ENCODE data around the gene GNG11. TPM values are rescaled to one million over a fixed set of nuclear protein-coding genes. Genes with fewer than 3 reads are reported as not detected.

Gene GNG11
- total and polyA plus RNA-seq, 8 donors = 2.0 to 37.9 (median 24.2) TPM

DNA sequence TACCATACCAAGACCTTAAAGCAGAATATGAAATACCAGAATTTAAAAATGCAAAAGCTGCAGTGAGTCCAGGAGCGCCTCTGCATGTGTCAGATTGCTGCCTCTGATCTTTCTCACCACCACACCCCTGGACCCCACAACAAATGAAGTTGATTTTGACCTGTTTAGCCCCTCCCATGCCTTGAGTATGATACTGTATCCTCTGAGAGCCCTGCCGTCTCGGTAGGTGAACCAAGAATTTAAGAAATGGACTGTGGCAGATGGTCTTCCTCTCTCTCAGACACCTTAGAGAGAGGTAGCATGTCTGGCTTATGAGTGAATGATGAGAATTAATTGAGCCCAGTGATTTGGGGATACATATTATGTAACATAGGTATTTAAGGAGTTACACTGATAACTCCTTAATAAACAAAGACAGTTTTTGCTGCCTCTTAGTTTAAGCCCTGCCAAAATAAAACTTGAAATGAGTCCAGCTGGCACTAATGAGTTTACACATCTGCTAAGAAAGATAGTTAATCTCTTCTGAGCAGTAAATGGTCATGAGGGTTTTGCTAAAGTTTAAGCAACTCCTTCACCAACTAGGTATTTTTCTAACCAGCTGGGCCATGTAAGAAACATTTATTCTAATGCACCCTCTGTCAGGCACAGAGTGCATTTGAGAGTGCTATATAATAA lies 26.4 kb upstream of the GNG11 start:
- H3K9me3 ChIP-seq = no peaks in the 10 kb centered on the region
- intact Hi-C loops (cut with DNase I; ENCODE audit: low total_unique reads) = no loop called here
- no peaks in the 10 kb centered on the region for H3K36me3 ChIP-seq
- H3K27me3 ChIP-seq = peaks cover 0 to 20% (median 8%) of the 10 kb centered on the region in 3 donors
- peak in 1 of 2 donors; percentile 66 for DNase-seq
- TF ChIP-seq, protein P1, sequence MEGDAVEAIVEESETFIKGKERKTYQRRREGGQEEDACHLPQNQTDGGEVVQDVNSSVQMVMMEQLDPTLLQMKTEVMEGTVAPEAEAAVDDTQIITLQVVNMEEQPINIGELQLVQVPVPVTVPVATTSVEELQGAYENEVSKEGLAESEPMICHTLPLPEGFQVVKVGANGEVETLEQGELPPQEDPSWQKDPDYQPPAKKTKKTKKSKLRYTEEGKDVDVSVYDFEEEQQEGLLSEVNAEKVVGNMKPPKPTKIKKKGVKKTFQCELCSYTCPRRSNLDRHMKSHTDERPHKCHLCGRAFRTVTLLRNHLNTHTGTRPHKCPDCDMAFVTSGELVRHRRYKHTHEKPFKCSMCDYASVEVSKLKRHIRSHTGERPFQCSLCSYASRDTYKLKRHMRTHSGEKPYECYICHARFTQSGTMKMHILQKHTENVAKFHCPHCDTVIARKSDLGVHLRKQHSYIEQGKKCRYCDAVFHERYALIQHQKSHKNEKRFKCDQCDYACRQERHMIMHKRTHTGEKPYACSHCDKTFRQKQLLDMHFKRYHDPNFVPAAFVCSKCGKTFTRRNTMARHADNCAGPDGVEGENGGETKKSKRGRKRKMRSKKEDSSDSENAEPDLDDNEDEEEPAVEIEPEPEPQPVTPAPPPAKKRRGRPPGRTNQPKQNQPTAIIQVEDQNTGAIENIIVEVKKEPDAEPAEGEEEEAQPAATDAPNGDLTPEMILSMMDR (IDR thresholded peaks at IDR 0.05) = no peak
- TF ChIP-seq EP300 (IDR thresholded peaks at IDR 0.05) = no peak
- no peak for TF ChIP-seq POLR2A (IDR thresholded peaks at IDR 0.05)
- no peak for TF ChIP-seq POLR2AphosphoS5 (IDR thresholded peaks at IDR 0.05)
- H3K27ac ChIP-seq = no peak overlapping the region
- H3K4me1 ChIP-seq = peaks cover 0 to 37% (median 18%) of the 10 kb centered on the region in 4 donors
- no peak overlapping the region for H3K4me3 ChIP-seq
- WGBS, 5 donors = 56 to 72% (median 66%) methylated on average over 3 of the region's 3 CpGs

DNA sequence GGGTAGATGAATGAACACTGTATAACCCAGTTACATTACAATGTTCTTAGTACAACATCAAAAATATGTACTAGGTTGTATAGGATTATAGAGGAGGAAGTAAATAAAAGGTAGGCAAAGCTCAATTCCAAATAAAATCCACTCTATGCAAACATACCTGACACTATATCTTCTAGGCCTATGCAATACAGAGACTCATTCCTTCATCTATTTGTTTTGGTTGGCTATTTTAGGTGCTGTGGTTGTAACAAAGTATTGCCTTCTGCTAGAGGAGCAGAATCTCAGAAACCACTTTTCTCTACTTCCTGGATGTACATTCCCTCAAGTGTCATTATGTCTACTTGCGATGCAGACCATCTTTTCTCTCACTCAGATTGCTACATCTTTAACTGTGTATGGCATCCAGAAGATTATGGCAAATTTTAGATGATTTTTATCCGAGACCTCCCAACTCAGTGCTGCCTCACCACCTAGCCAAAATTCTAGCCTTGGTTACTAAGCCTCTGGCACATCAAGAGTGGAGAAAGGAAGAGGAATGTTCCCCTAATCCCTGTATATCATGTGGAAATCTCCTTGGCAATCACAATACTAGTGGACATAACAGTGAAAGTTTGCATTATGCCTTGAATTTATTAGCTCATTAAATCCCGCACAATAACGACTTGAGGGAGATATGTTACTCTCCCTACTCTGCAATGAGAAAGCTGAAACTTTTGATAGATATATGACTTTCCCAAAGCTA lies 25.5 kb upstream of the GNG11 start:
- peaks cover 0 to 11% (median 0%) of the 10 kb centered on the region in 3 donors for H3K27me3 ChIP-seq
- TF ChIP-seq POLR2A (IDR thresholded peaks at IDR 0.05) = no peak
- TF ChIP-seq EP300 (IDR thresholded peaks at IDR 0.05) = no peak
- TF ChIP-seq, protein P1 (IDR thresholded peaks at IDR 0.05) = no peak
- no peak for TF ChIP-seq POLR2AphosphoS5 (IDR thresholded peaks at IDR 0.05)
- H3K4me3 ChIP-seq = no peak overlapping the region
- intact Hi-C loops (cut with DNase I; ENCODE audit: low total_unique reads) = no loop called here
- H3K27ac ChIP-seq = no peak overlapping the region
- no peaks in the 10 kb centered on the region for H3K9me3 ChIP-seq
- 62 to 77% (median 75%) methylated on average over 4 of the region's 4 CpGs for WGBS, 5 donors
- H3K36me3 ChIP-seq = no peaks in the 10 kb centered on the region
- peaks cover 0 to 28% (median 9%) of the 10 kb centered on the region in 4 donors for H3K4me1 ChIP-seq
- DNase-seq = peak in 1 of 2 donors; percentile 13

GRCh38 chr7:93897680-93898079 lies 23.9 kb upstream of the GNG11 start:
- H3K4me3 ChIP-seq = no peak overlapping the region
- no peak overlapping the region for H3K27ac ChIP-seq
- intact Hi-C loops (cut with DNase I; ENCODE audit: low total_unique reads) = no loop called here
- TF ChIP-seq POLR2AphosphoS5 (IDR thresholded peaks at IDR 0.05) (no peak), POLR2A (IDR thresholded peaks at IDR 0.05) (no peak), EP300 (IDR thresholded peaks at IDR 0.05) (no peak)
- TF ChIP-seq, protein P1 (IDR thresholded peaks at IDR 0.05) = no peak
- no peak for DNase-seq
- peaks cover 0 to 26% (median 9%) of the 10 kb centered on the region in 4 donors for H3K4me1 ChIP-seq
- 25 to 47% (median 37%) methylated on average over 2 of the region's 2 CpGs for WGBS, 5 donors
- H3K36me3 ChIP-seq = no peaks in the 10 kb centered on the region
- H3K9me3 ChIP-seq = no peaks in the 10 kb centered on the region
- no peaks in the 10 kb centered on the region for H3K27me3 ChIP-seq

DNA sequence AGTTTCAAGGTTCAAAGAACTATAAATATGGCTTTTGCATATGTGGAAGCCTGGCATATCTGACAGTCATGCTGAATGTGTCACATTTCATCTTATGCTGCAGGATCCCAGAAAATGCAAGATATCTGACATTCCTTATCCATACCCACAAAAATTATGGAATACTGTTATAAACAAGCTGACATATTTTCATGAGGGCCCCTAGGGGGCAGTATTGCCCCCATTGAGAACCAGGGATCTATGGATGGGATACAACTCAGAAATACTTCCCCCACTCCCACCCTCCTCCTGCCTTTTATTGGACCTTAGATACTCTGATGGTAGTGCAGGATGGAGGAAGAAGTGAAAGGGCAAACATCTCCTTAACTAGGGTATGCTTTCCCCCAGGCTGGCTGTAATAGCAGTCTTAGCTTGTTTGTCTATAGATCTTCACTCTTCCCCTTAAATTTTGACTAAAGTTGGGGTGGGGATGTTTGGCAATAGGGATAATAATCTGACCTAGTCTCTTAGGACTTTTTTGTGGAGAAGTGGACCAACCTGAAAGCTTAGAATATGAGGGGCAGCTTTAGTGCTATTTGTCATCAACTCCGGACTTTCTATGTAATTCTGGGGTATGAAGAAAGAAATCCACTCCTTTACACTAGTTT lies 18.6 kb upstream of the GNG11 start:
- Histone ChIP-seq H3K9me3 (no peaks in the 10 kb centered on the region), H3K36me3 (no peaks in the 10 kb centered on the region), H3K4me3 (no peak overlapping the region), H3K27ac (no peak overlapping the region), H3K4me1 (no peaks in the 10 kb centered on the region), H3K27me3 (no peaks in the 10 kb centered on the region)
- DNase-seq = peak in 1 of 2 donors; percentile 70
- intact Hi-C loops (cut with DNase I; ENCODE audit: low total_unique reads) = no loop called here
- WGBS, 5 donors = 79 to 93% (median 90%) methylated on average over 1 of the region's 1 CpG
- TF ChIP-seq, protein P1 (IDR thresholded peaks at IDR 0.05) = peak in 4 of 7 experiments; percentile 45 to 59 (median 50)
- TF ChIP-seq POLR2AphosphoS5 (IDR thresholded peaks at IDR 0.05) = no peak
